ENCODE data around the gene TTC19.

DNA sequence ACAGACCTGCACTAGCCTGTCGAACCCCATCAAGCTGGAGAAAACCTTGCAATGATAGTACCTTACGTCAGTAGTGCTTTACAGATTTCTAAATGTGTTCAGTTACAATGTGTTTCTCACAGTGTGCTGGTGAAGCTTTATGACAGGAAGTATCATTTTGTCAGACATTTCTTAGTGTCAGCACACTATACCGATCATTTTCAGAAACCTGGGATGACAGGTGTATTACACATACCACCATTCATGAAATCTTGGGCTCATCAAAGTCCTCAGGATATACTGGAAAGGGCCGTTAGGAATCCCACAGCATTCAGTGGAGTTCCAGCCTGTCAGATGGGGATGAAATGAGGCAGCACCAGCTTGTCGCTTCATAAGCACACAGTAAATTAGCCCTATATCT lies 27.3 kb downstream of the TTC19 start:
- TF ChIP-seq POLR2A (IDR thresholded peaks at IDR 0.05): no peak
- TF ChIP-seq, protein P1, sequence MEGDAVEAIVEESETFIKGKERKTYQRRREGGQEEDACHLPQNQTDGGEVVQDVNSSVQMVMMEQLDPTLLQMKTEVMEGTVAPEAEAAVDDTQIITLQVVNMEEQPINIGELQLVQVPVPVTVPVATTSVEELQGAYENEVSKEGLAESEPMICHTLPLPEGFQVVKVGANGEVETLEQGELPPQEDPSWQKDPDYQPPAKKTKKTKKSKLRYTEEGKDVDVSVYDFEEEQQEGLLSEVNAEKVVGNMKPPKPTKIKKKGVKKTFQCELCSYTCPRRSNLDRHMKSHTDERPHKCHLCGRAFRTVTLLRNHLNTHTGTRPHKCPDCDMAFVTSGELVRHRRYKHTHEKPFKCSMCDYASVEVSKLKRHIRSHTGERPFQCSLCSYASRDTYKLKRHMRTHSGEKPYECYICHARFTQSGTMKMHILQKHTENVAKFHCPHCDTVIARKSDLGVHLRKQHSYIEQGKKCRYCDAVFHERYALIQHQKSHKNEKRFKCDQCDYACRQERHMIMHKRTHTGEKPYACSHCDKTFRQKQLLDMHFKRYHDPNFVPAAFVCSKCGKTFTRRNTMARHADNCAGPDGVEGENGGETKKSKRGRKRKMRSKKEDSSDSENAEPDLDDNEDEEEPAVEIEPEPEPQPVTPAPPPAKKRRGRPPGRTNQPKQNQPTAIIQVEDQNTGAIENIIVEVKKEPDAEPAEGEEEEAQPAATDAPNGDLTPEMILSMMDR (IDR thresholded peaks at IDR 0.05): no peak
- TF ChIP-seq EP300 (IDR thresholded peaks at IDR 0.05): no peak

Measured in upper lobe of left lung (tissue), 4 donors.